Measurements from ENCODE around the gene ARHGEF7. TPM values are rescaled to one million over a fixed set of nuclear protein-coding genes. Genes with fewer than 3 reads are reported as not detected.

The ARHGEF7 gene
- total RNA-seq, 2 experiments from 2014 or later, result 58.7 to 67.2 TPM

- Mint-ChIP-seq H3K9me3 (ENCODE audit: low read depth) (no peaks in the 10 kb centered on the region), H3K27me3 (peaks cover 22% of the 10 kb centered on the region), H3K4me3 (no peak overlapping the region), H3K4me1 (no peaks in the 10 kb centered on the region), H3K36me3 (peaks cover 2% of the 10 kb centered on the region), H3K27ac (no peak overlapping the region)
- CTCF ChIA-PET, result no interaction called here
- no peak for DNase-seq
- ATAC-seq, result no peak
Measured at GRCh38 chr13:111353508-111353907, 238.4 kb downstream of the ARHGEF7 start.

DNA sequence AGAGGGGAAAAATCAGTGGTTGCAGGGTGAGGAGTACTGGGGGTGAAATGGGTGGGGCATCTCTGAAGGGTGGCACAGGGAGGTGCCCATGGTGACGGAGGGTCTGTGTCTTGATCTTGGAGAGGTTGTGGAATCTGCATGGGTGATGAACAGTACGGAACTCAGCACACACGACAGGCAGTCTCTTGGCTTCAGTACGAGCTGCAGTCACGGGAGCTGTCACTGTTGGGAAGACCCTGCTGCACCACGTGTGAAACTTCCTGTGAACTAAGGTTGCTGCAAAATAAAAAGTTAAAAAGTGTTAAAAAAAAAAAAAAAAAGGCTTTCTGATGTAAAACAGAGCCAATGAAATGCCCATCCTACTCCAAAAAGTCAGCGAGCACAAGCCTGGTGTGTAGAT, 239.7 kb downstream of the ARHGEF7 start:
- no peak overlapping the region for H3K4me3 Mint-ChIP-seq
- ATAC-seq, result no peak
- no peak overlapping the region for H3K27ac Mint-ChIP-seq
- CTCF ChIA-PET, result no interaction called here
- H3K36me3 Mint-ChIP-seq, result peaks cover 2% of the 10 kb centered on the region
- no peaks in the 10 kb centered on the region for H3K9me3 Mint-ChIP-seq (ENCODE audit: low read depth)
- H3K27me3 Mint-ChIP-seq, result peaks cover 22% of the 10 kb centered on the region
- no peaks in the 10 kb centered on the region for H3K4me1 Mint-ChIP-seq
- no peak for DNase-seq

Other genes starting within 250 kb of the ARHGEF7 start
- 100 to 1,000 TPM; 120 to 143 TPM for gene ANKRD10, start 200.2 kb upstream of the ARHGEF7 start, total RNA-seq
- gene TEX29, start 205.3 kb downstream of the ARHGEF7 start, total RNA-seq, result under 1 TPM; 0.40 to 0.96 TPM

All from activated CD8-positive, alpha-beta memory T cell treated with anti-CD3 and anti-CD28 coated beads, Interleukin-2, amount 10 ng/mL, durations not matched to agents 7 days and 5 days (primary cell).